OCI-LY3 (cell line): ENCODE measurements around the gene PIK3C2G.

ENCODE experiments used
- CTCF ChIP-seq: fragments of 200-600, 300-600 bp; sonication (generic); IDR thresholded peaks from 2 replicates; pipeline ENCODE4 v1.5.1; 2014; ENCODE audit warnings: antibody characterized with exemption, low read length, low read depth
- EZH2phosphoT487 ChIP-seq: fragments of 200-600 bp; shearing (Covaris generic); IDR thresholded peaks from 2 replicates; pipeline ENCODE4 v1.6.1; 2018; ENCODE audit warnings: antibody characterized with exemption, mixed run types, low read depth

GRCh38 chr12:18486036-18486435 lies 224.7 kb downstream of the PIK3C2G start:
- TF ChIP-seq CTCF (no peak), EZH2phosphoT487 (no peak)
